Measurements from ENCODE around the gene WRAP73.

GRCh38 chr1:3601743-3602142 lies 48.2 kb downstream of the WRAP73 start:
- no peak for TF ChIP-seq SP1 (IDR thresholded peaks at IDR 0.05; ENCODE audit: low read depth)
- TF ChIP-seq CTCF (IDR thresholded peaks at IDR 0.05 in 2 of 3, conservative IDR thresholded peaks at IDR 0.05 in 1 of 3; ENCODE audit: borderline replicate concordance in 1 of 3, insufficient read depth in 1 of 3, low read depth in 2 of 3, low read length in 2 of 3): no peak
- no peak for TF ChIP-seq ZNF274 (IDR thresholded peaks at IDR 0.05; ENCODE audit: low read depth, low read length)
- TF ChIP-seq POLR2A (IDR thresholded peaks at IDR 0.05; ENCODE audit: borderline replicate concordance, extremely low read depth, insufficient read depth, insufficient read length): no peak
- no peak for TF ChIP-seq RAD21 (IDR thresholded peaks at IDR 0.05; ENCODE audit: low read depth)
- TF ChIP-seq SIN3A (IDR thresholded peaks at IDR 0.05; ENCODE audit: low read depth): no peak
- TF ChIP-seq EGR1 (IDR thresholded peaks at IDR 0.05; ENCODE audit: low read depth): no peak
